ENCODE results near the gene HAGHL. TPM values are rescaled to one million over a fixed set of nuclear protein-coding genes. Genes with fewer than 3 reads are reported as not detected.
A peak's percentile ranks its signal among the peaks of the same experiment; 100 is the strongest.

The HAGHL gene
- total RNA-seq, 2 donors from 2014 or later, result 8.9 to 11.4 TPM

- Histone ChIP-seq H3K27ac (ENCODE audit: low read depth, low read length) (no peak overlapping the region), H3K36me3 (ENCODE audit: control insufficient read depth, insufficient read depth, low read length) (no peaks in the 10 kb centered on the region), H3K27me3 (ENCODE audit: control insufficient read depth, insufficient read depth, low read length, poor library complexity, severe bottlenecking) (peaks cover 66% of the 10 kb centered on the region), H3K4me1 (ENCODE audit: control insufficient read depth, insufficient read depth, low read length) (peaks cover 5% of the 10 kb centered on the region), H3K9ac (ENCODE audit: extremely low read depth, low read length, poor library complexity, severe bottlenecking) (no peak overlapping the region), H3K9me3 (ENCODE audit: control insufficient read depth, low read length) (no peaks in the 10 kb centered on the region), H3K4me3 (ENCODE audit: low read length) (no peak overlapping the region)
- Mint-ChIP-seq H3K27ac (no peak overlapping the region), H3K9me3 (no peaks in the 10 kb centered on the region), H3K27me3 (ENCODE audit: insufficient read depth) (peaks cover 65% of the 10 kb centered on the region), H3K36me3 (ENCODE audit: low read depth) (no peaks in the 10 kb centered on the region), H3K4me3 (no peak overlapping the region), H3K4me1 (no peaks in the 10 kb centered on the region)
- WGBS, 2 experiments (ENCODE audit: insufficient coverage in 1 of 2, insufficient read length in 1 of 2), result 86 to 87% methylated on average over 4 to 7 of the region's 10 CpGs
- DNase-seq, result no peak
- TF ChIP-seq CTCF (conservative IDR thresholded peaks at IDR 0.05), result no peak
Measured at GRCh38 chr16:692356-693108, 34.4 kb upstream of the HAGHL start.

- Histone ChIP-seq H3K4me3 (ENCODE audit: low read length) (no peak overlapping the region), H3K4me1 (ENCODE audit: control insufficient read depth, insufficient read depth, low read length) (peaks cover 5% of the 10 kb centered on the region), H3K9ac (ENCODE audit: extremely low read depth, low read length, poor library complexity, severe bottlenecking) (no peak overlapping the region), H3K27ac (ENCODE audit: low read depth, low read length) (no peak overlapping the region), H3K9me3 (ENCODE audit: control insufficient read depth, low read length) (no peaks in the 10 kb centered on the region), H3K36me3 (ENCODE audit: control insufficient read depth, insufficient read depth, low read length) (no peaks in the 10 kb centered on the region), H3K27me3 (ENCODE audit: control insufficient read depth, insufficient read depth, low read length, poor library complexity, severe bottlenecking) (peaks cover 75% of the 10 kb centered on the region)
- Mint-ChIP-seq H3K36me3 (ENCODE audit: low read depth) (no peaks in the 10 kb centered on the region), H3K9me3 (no peaks in the 10 kb centered on the region), H3K4me3 (peak overlapping the region; percentile 25), H3K27me3 (ENCODE audit: insufficient read depth) (peaks cover 73% of the 10 kb centered on the region), H3K4me1 (no peaks in the 10 kb centered on the region), H3K27ac (no peak overlapping the region)
- DNase-seq, result no peak
- TF ChIP-seq CTCF (conservative IDR thresholded peaks at IDR 0.05), result no peak
- 41 to 49% methylated on average over 12 to 22 of the region's 22 CpGs for WGBS, 2 experiments (ENCODE audit: insufficient coverage in 1 of 2, insufficient read length in 1 of 2)
Measured at GRCh38 chr16:693364-693763, 33.5 kb upstream of the HAGHL start.

- Histone ChIP-seq H3K4me1 (ENCODE audit: control insufficient read depth, insufficient read depth, low read length) (peaks cover 5% of the 10 kb centered on the region), H3K9ac (ENCODE audit: extremely low read depth, low read length, poor library complexity, severe bottlenecking) (no peak overlapping the region), H3K9me3 (ENCODE audit: control insufficient read depth, low read length) (no peaks in the 10 kb centered on the region), H3K27ac (ENCODE audit: low read depth, low read length) (no peak overlapping the region), H3K36me3 (ENCODE audit: control insufficient read depth, insufficient read depth, low read length) (no peaks in the 10 kb centered on the region), H3K4me3 (ENCODE audit: low read length) (no peak overlapping the region), H3K27me3 (ENCODE audit: control insufficient read depth, insufficient read depth, low read length, poor library complexity, severe bottlenecking) (peaks cover 79% of the 10 kb centered on the region)
- Mint-ChIP-seq H3K27ac (no peak overlapping the region), H3K4me3 (peak overlapping the region; percentile 43), H3K27me3 (ENCODE audit: insufficient read depth) (peaks cover 78% of the 10 kb centered on the region), H3K4me1 (no peaks in the 10 kb centered on the region), H3K36me3 (ENCODE audit: low read depth) (no peaks in the 10 kb centered on the region), H3K9me3 (no peaks in the 10 kb centered on the region)
- WGBS, 2 experiments (ENCODE audit: insufficient coverage in 1 of 2, insufficient read length in 1 of 2), result 6 to 9% methylated on average over 4 to 37 of the region's 37 CpGs
- DNase-seq, result no peak
- TF ChIP-seq CTCF (conservative IDR thresholded peaks at IDR 0.05), result no peak
Measured at GRCh38 chr16:693766-694165, 33.1 kb upstream of the HAGHL start.
